ENCODE data around the gene HIPK3.
"Not testable (repeated sequence)": the region's sequence is repeated elsewhere in the genome, so short reads cannot be mapped to it uniquely, and the experiment has no call there.

HIPK3 gene

DNA sequence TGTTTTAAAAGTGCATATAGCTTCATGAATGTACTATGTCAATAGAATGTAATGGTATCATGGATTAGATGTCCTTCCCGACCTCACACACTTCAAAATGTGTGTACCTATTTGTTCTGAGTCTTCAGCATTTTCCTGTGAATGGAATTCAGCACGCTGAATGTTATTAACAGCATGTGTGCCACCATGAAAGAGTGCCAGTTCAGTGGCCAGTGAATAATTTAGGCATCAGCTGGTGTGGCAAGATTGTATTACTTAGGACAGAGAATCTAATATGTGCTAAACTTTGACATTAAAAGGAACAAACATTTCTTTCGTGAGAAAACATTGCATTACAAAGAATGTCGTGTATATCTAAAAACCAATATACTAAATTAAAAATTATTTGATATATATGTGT lies 46.4 kb downstream of the HIPK3 start:
- no peak for DNase-seq
- Histone ChIP-seq H3K9me3 (ENCODE audit: severe bottlenecking) (no peaks in the 10 kb centered on the region), H3K27ac (no peak overlapping the region), H3K36me3 (no peaks in the 10 kb centered on the region), H3K4me3 (ENCODE audit: low read depth, low read length) (no peak overlapping the region), H3K27me3 (ENCODE audit: insufficient read depth, low read depth, severe bottlenecking) (no peaks in the 10 kb centered on the region)
- TF ChIP-seq, protein P1, sequence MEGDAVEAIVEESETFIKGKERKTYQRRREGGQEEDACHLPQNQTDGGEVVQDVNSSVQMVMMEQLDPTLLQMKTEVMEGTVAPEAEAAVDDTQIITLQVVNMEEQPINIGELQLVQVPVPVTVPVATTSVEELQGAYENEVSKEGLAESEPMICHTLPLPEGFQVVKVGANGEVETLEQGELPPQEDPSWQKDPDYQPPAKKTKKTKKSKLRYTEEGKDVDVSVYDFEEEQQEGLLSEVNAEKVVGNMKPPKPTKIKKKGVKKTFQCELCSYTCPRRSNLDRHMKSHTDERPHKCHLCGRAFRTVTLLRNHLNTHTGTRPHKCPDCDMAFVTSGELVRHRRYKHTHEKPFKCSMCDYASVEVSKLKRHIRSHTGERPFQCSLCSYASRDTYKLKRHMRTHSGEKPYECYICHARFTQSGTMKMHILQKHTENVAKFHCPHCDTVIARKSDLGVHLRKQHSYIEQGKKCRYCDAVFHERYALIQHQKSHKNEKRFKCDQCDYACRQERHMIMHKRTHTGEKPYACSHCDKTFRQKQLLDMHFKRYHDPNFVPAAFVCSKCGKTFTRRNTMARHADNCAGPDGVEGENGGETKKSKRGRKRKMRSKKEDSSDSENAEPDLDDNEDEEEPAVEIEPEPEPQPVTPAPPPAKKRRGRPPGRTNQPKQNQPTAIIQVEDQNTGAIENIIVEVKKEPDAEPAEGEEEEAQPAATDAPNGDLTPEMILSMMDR (IDR thresholded peaks at IDR 0.05; ENCODE audit: low read depth, low read length): no peak

DNA sequence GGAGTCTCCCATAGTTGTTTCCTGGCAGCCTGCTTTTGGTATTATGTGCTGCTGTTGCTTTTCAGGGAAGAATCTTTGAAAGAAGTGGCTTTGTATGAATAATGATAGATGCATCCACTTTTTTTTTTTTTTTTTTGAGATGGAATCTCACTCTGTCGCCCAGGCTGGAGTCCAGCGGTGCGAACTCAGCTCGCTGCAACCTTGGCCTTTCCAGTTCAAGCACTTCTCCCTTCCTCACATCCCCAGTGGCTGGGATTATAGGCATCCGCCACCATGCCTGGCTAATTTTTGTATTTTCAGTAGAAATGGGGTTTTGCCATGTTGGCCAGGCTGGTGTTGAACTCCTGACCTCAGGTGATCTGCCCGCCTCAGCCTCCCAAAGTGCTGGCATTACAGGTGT lies 49.6 kb downstream of the HIPK3 start:
- not testable (repeated sequence) for H3K27me3 ChIP-seq (ENCODE audit: insufficient read depth, low read depth, severe bottlenecking); H3K27ac ChIP-seq; H3K9me3 ChIP-seq (ENCODE audit: severe bottlenecking); H3K4me3 ChIP-seq (ENCODE audit: low read depth, low read length); H3K36me3 ChIP-seq; DNase-seq

DNA sequence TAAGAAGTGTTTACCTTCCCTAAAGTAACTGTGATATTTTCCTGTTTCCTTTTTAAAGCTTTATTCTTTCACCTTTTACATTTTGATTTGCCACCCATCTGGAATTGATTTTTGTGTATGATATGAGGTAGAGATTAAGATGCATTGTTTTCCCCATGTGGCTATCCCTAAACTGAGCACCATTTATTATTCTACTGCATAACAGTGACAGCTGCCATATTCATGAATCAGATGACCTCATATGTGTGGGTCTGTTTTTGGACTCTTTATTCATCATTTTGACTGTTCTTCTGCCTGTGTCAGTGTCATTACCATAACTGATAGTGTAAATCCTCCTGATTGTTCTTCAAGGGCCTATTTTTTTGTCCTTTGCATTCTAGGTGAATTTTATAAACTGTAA lies 50.8 kb downstream of the HIPK3 start:
- no peak for DNase-seq
- no peaks in the 10 kb centered on the region for H3K27me3 ChIP-seq (ENCODE audit: insufficient read depth, low read depth, severe bottlenecking)
- H3K4me3 ChIP-seq (ENCODE audit: low read depth, low read length): no peak overlapping the region
- no peak overlapping the region for H3K27ac ChIP-seq
- no peaks in the 10 kb centered on the region for H3K9me3 ChIP-seq (ENCODE audit: severe bottlenecking)
- no peaks in the 10 kb centered on the region for H3K36me3 ChIP-seq
- TF ChIP-seq, protein P1 (IDR thresholded peaks at IDR 0.05; ENCODE audit: low read depth, low read length): no peak

DNA sequence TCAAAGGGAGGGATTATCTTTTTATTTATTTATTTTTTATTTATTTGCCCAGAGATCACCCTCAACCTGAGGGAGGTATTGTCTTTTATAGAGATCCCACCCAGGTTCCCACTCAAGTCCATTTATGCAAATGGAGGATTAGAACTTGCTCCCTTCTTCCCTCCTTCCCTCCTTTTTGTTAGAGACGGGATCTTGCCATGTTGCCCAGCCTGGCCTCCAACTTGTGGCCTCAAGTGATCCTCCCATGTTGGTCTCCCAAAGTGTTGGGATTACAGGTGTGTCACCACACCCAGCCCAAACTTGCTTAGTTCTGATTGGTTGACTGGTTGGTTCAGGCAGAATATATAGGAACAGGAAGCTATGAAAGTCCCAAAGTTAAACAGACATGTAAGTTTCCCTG lies 51.9 kb downstream of the HIPK3 start:
- no peaks in the 10 kb centered on the region for H3K36me3 ChIP-seq

DNA sequence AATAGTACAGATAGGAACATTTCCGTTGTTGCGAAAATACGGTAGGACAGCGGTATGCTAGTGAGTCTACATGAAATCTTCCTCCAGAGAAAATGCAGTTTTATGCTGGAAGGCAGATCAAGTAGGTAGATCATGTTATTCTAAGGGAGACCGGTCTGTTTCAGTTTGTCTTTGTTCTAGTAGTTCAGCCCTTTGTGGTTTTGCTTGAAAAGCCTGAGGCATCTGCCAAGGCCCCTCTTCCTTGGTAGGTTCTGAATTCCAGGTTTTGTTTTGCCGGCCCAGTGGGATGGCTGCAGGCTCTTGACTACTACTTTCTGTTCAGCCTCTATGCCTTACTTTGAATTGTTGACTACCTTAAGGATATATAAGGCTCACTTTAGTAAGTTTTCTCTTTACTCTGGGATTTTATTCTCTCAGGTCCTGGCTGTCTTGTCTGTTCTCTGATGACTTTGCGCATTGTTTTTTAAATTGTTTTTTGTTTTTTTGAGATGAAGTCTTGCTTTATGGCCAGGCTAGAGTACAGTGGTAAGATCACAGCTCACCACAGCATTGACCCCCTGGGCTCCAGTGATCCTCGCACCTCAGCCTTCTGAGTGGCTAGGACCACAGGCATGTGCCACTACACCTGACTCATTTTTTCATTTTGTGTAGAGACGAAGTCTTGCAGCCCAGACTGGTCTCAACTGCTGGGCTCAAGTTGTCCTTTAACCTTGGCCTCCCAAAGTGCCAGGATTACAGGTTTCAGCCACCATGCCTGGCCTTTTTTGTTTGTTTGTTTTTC lies 53.7 kb downstream of the HIPK3 start:
- H3K27me3 ChIP-seq (ENCODE audit: insufficient read depth, low read depth, severe bottlenecking): no peaks in the 10 kb centered on the region
- no peaks in the 10 kb centered on the region for H3K9me3 ChIP-seq (ENCODE audit: severe bottlenecking)
- DNase-seq: no peak
- no peaks in the 10 kb centered on the region for H3K36me3 ChIP-seq
- H3K27ac ChIP-seq: no peak overlapping the region
- TF ChIP-seq, protein P1 (IDR thresholded peaks at IDR 0.05; ENCODE audit: low read depth, low read length): no peak
- no peak overlapping the region for H3K4me3 ChIP-seq (ENCODE audit: low read depth, low read length)

More for the DNA sequence above, 51.9 kb downstream of the HIPK3 start:
- no peak overlapping the region for H3K27ac ChIP-seq
- no peak overlapping the region for H3K4me3 ChIP-seq (ENCODE audit: low read depth, low read length)
- TF ChIP-seq, protein P1 (IDR thresholded peaks at IDR 0.05; ENCODE audit: low read depth, low read length): no peak
- H3K27me3 ChIP-seq (ENCODE audit: insufficient read depth, low read depth, severe bottlenecking): no peaks in the 10 kb centered on the region
- no peak for DNase-seq
- no peaks in the 10 kb centered on the region for H3K9me3 ChIP-seq (ENCODE audit: severe bottlenecking)

DNA sequence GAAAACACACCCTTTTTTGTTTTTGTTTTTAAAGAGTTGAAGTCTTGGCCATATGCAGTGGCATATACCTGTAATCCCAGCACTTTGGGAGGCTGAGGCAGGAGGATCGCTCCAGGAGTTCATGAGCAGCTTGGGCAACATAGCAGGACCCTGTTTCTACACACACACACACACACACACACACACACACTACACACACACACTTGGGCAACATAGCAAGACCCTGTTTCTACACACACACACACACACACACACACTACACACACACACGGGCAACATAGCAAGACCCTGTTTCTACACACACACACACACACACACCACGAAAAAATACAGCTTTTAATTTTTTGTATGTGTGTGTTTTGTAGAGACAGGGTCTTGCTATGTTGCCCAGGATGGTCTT lies 54.5 kb downstream of the HIPK3 start:
- Histone ChIP-seq H3K27ac (no peak overlapping the region), H3K36me3 (no peaks in the 10 kb centered on the region), H3K27me3 (ENCODE audit: insufficient read depth, low read depth, severe bottlenecking) (no peaks in the 10 kb centered on the region), H3K4me3 (ENCODE audit: low read depth, low read length) (no peak overlapping the region), H3K9me3 (ENCODE audit: severe bottlenecking) (no peaks in the 10 kb centered on the region)
- DNase-seq: no peak
- TF ChIP-seq, protein P1 (IDR thresholded peaks at IDR 0.05; ENCODE audit: low read depth, low read length): no peak

All from WERI-Rb-1 (cell line).